ENCODE results near the gene TTC39A. TPM values are rescaled to one million over a fixed set of nuclear protein-coding genes. Genes with fewer than 3 reads are reported as not detected.
A peak's percentile ranks its signal among the peaks of the same experiment; 100 is the strongest.

The TTC39A gene
- total and polyA plus RNA-seq, 2 donors (not counting 1 experiment from before 2014, with no cell fraction given) = 0.28 to 1.5 TPM

- Histone ChIP-seq H3K4me2 (ENCODE audit: extremely low read depth, insufficient read depth, low read length) (no peak overlapping the region), H3K4me3 (replicated peaks in 1 of 4; ENCODE audit: control extremely low read depth in 1 of 4, insufficient read depth in 1 of 4, low read depth in 3 of 4, low read length in 4 of 4) (no peak overlapping the region), H3K9ac (ENCODE audit: insufficient read depth, low read length) (no peak overlapping the region), H3K27ac (ENCODE audit: insufficient read depth, low read length) (peak overlapping the region; percentile 62), H3K9me3 (ENCODE audit: control insufficient read depth, insufficient read depth, low read depth, low read length) (no peaks in the 10 kb centered on the region), H2AFZ (ENCODE audit: low read length) (no peak overlapping the region), H3K4me1 (ENCODE audit: control insufficient read depth, extremely low read depth, insufficient read depth, low read length) (peaks cover 10% of the 10 kb centered on the region), H3K27me3 (ENCODE audit: control insufficient read depth, insufficient read depth, low read length) (no peaks in the 10 kb centered on the region), H3K79me2 (ENCODE audit: control insufficient read depth, insufficient read depth, low read length) (no peaks in the 10 kb centered on the region), H3K36me3 (ENCODE audit: control insufficient read depth, insufficient read depth, low read length) (no peaks in the 10 kb centered on the region), H4K20me1 (ENCODE audit: control insufficient read depth, extremely low read depth, insufficient read depth, low read length) (no peaks in the 10 kb centered on the region)
- DNase-seq (ENCODE audit: low read depth in 2 of 2) = no peak
- TF ChIP-seq EZH2 (IDR thresholded peaks at IDR 0.05; ENCODE audit: low read length, missing control alignments) = no peak
- TF ChIP-seq CTCF (conservative IDR thresholded peaks at IDR 0.05 in 1 of 2, IDR thresholded peaks at IDR 0.05 in 1 of 2; ENCODE audit: low read depth in 1 of 2, low read length in 2 of 2) = no peak
Observed at GRCh38 chr1:51314974-51315373, 15.4 kb downstream of the TTC39A start.

- H3K27ac ChIP-seq (ENCODE audit: insufficient read depth, low read length) = peak overlapping the region; percentile 62
- no peaks in the 10 kb centered on the region for H3K27me3 ChIP-seq (ENCODE audit: control insufficient read depth, insufficient read depth, low read length)
- H3K4me3 ChIP-seq (replicated peaks in 1 of 4; ENCODE audit: control extremely low read depth in 1 of 4, insufficient read depth in 1 of 4, low read depth in 3 of 4, low read length in 4 of 4) = no peak overlapping the region
- no peaks in the 10 kb centered on the region for H3K9me3 ChIP-seq (ENCODE audit: control insufficient read depth, insufficient read depth, low read depth, low read length)
- peak; percentile 77 to 84 for DNase-seq (ENCODE audit: low read depth in 2 of 2)
- H4K20me1 ChIP-seq (ENCODE audit: control insufficient read depth, extremely low read depth, insufficient read depth, low read length) = no peaks in the 10 kb centered on the region
- no peak for TF ChIP-seq CTCF (conservative IDR thresholded peaks at IDR 0.05 in 1 of 2, IDR thresholded peaks at IDR 0.05 in 1 of 2; ENCODE audit: low read depth in 1 of 2, low read length in 2 of 2)
- TF ChIP-seq EZH2 (IDR thresholded peaks at IDR 0.05; ENCODE audit: low read length, missing control alignments) = no peak
- peak overlapping the region; percentile 54 for H3K4me2 ChIP-seq (ENCODE audit: extremely low read depth, insufficient read depth, low read length)
- peaks cover 10% of the 10 kb centered on the region for H3K4me1 ChIP-seq (ENCODE audit: control insufficient read depth, extremely low read depth, insufficient read depth, low read length)
- H3K79me2 ChIP-seq (ENCODE audit: control insufficient read depth, insufficient read depth, low read length) = no peaks in the 10 kb centered on the region
- H3K36me3 ChIP-seq (ENCODE audit: control insufficient read depth, insufficient read depth, low read length) = no peaks in the 10 kb centered on the region
- H2AFZ ChIP-seq (ENCODE audit: low read length) = peak overlapping the region; percentile 91
- H3K9ac ChIP-seq (ENCODE audit: insufficient read depth, low read length) = peak overlapping the region; percentile 39
Observed at GRCh38 chr1:51313961-51314777, 16.2 kb downstream of the TTC39A start.

- Histone ChIP-seq H2AFZ (ENCODE audit: low read length) (no peak overlapping the region), H4K20me1 (ENCODE audit: control insufficient read depth, extremely low read depth, insufficient read depth, low read length) (no peaks in the 10 kb centered on the region), H3K4me2 (ENCODE audit: extremely low read depth, insufficient read depth, low read length) (no peak overlapping the region), H3K36me3 (ENCODE audit: control insufficient read depth, insufficient read depth, low read length) (no peaks in the 10 kb centered on the region), H3K4me1 (ENCODE audit: control insufficient read depth, extremely low read depth, insufficient read depth, low read length) (peaks cover 10% of the 10 kb centered on the region), H3K4me3 (replicated peaks in 1 of 4; ENCODE audit: control extremely low read depth in 1 of 4, insufficient read depth in 1 of 4, low read depth in 3 of 4, low read length in 4 of 4) (no peak overlapping the region), H3K27ac (ENCODE audit: insufficient read depth, low read length) (peak overlapping the region; percentile 62), H3K9me3 (ENCODE audit: control insufficient read depth, insufficient read depth, low read depth, low read length) (no peaks in the 10 kb centered on the region), H3K79me2 (ENCODE audit: control insufficient read depth, insufficient read depth, low read length) (no peaks in the 10 kb centered on the region), H3K9ac (ENCODE audit: insufficient read depth, low read length) (no peak overlapping the region), H3K27me3 (ENCODE audit: control insufficient read depth, insufficient read depth, low read length) (no peaks in the 10 kb centered on the region)
- no peak for DNase-seq (ENCODE audit: low read depth in 2 of 2)
- peak in 1 of 2 donors; percentile 19 for TF ChIP-seq CTCF (conservative IDR thresholded peaks at IDR 0.05 in 1 of 2, IDR thresholded peaks at IDR 0.05 in 1 of 2; ENCODE audit: low read depth in 1 of 2, low read length in 2 of 2)
- TF ChIP-seq EZH2 (IDR thresholded peaks at IDR 0.05; ENCODE audit: low read length, missing control alignments) = no peak
Observed at GRCh38 chr1:51313268-51313852, 17.0 kb downstream of the TTC39A start.
